ENCODE data around the gene HSPA12A.

HSPA12A gene

GRCh38 chr10:116752563-116752962, 10.2 kb upstream of the HSPA12A start:
- no peaks in the 10 kb centered on the region for H3K36me3 ChIP-seq (ENCODE audit: insufficient read depth, low read depth, low read length)
- H3K27ac ChIP-seq (ENCODE audit: low read length) = no peak overlapping the region
- no peaks in the 10 kb centered on the region for H3K27me3 ChIP-seq (ENCODE audit: insufficient read depth, low read length)
- no peak overlapping the region for H3K4me3 ChIP-seq (ENCODE audit: low read length)
- no peaks in the 10 kb centered on the region for H3K9me3 ChIP-seq (ENCODE audit: insufficient read depth, low read depth, low read length)
- no peak overlapping the region for H3K9ac ChIP-seq (ENCODE audit: low read depth, low read length)
- no peaks in the 10 kb centered on the region for H3K4me1 ChIP-seq (ENCODE audit: insufficient read depth, low read length)

- Histone ChIP-seq H3K27ac (ENCODE audit: low read length) (no peak overlapping the region), H3K4me1 (ENCODE audit: insufficient read depth, low read length) (no peaks in the 10 kb centered on the region), H3K9me3 (ENCODE audit: insufficient read depth, low read depth, low read length) (no peaks in the 10 kb centered on the region), H3K36me3 (ENCODE audit: insufficient read depth, low read depth, low read length) (no peaks in the 10 kb centered on the region), H3K27me3 (ENCODE audit: insufficient read depth, low read length) (peaks cover 28% of the 10 kb centered on the region), H3K9ac (ENCODE audit: low read depth, low read length) (no peak overlapping the region), H3K4me3 (ENCODE audit: low read length) (no peak overlapping the region)
Observed at GRCh38 chr10:116748471-116748870, 6.1 kb upstream of the HSPA12A start.

- H3K9me3 ChIP-seq (ENCODE audit: insufficient read depth, low read depth, low read length) = no peaks in the 10 kb centered on the region
- no peak overlapping the region for H3K27ac ChIP-seq (ENCODE audit: low read length)
- no peaks in the 10 kb centered on the region for H3K36me3 ChIP-seq (ENCODE audit: insufficient read depth, low read depth, low read length)
- peaks cover 33% of the 10 kb centered on the region for H3K27me3 ChIP-seq (ENCODE audit: insufficient read depth, low read length)
- H3K9ac ChIP-seq (ENCODE audit: low read depth, low read length) = no peak overlapping the region
- H3K4me3 ChIP-seq (ENCODE audit: low read length) = no peak overlapping the region
- H3K4me1 ChIP-seq (ENCODE audit: insufficient read depth, low read length) = no peaks in the 10 kb centered on the region
Observed at GRCh38 chr10:116748041-116748440, 5.7 kb upstream of the HSPA12A start.

GRCh38 chr10:116747325-116747724, 5.0 kb upstream of the HSPA12A start:
- H3K36me3 ChIP-seq (ENCODE audit: insufficient read depth, low read depth, low read length) = no peaks in the 10 kb centered on the region
- peaks cover 37% of the 10 kb centered on the region for H3K27me3 ChIP-seq (ENCODE audit: insufficient read depth, low read length)
- H3K9me3 ChIP-seq (ENCODE audit: insufficient read depth, low read depth, low read length) = no peaks in the 10 kb centered on the region
- no peaks in the 10 kb centered on the region for H3K4me1 ChIP-seq (ENCODE audit: insufficient read depth, low read length)
- no peak overlapping the region for H3K27ac ChIP-seq (ENCODE audit: low read length)
- H3K9ac ChIP-seq (ENCODE audit: low read depth, low read length) = no peak overlapping the region
- H3K4me3 ChIP-seq (ENCODE audit: low read length) = no peak overlapping the region

- H3K27me3 ChIP-seq (ENCODE audit: insufficient read depth, low read length) = peaks cover 62% of the 10 kb centered on the region
- H3K4me3 ChIP-seq (ENCODE audit: low read length) = no peak overlapping the region
- no peak overlapping the region for H3K27ac ChIP-seq (ENCODE audit: low read length)
- H3K9me3 ChIP-seq (ENCODE audit: insufficient read depth, low read depth, low read length) = no peaks in the 10 kb centered on the region
- no peaks in the 10 kb centered on the region for H3K4me1 ChIP-seq (ENCODE audit: insufficient read depth, low read length)
- no peaks in the 10 kb centered on the region for H3K36me3 ChIP-seq (ENCODE audit: insufficient read depth, low read depth, low read length)
- H3K9ac ChIP-seq (ENCODE audit: low read depth, low read length) = no peak overlapping the region
Observed at GRCh38 chr10:116744885-116745284, 2.5 kb upstream of the HSPA12A start.

GRCh38 chr10:116744163-116744753, 1.9 kb upstream of the HSPA12A start:
- no peak overlapping the region for H3K9ac ChIP-seq (ENCODE audit: low read depth, low read length)
- no peak overlapping the region for H3K4me3 ChIP-seq (ENCODE audit: low read length)
- H3K27ac ChIP-seq (ENCODE audit: low read length) = no peak overlapping the region
- H3K27me3 ChIP-seq (ENCODE audit: insufficient read depth, low read length) = peaks cover 68% of the 10 kb centered on the region
- H3K4me1 ChIP-seq (ENCODE audit: insufficient read depth, low read length) = no peaks in the 10 kb centered on the region
- H3K36me3 ChIP-seq (ENCODE audit: insufficient read depth, low read depth, low read length) = no peaks in the 10 kb centered on the region
- no peaks in the 10 kb centered on the region for H3K9me3 ChIP-seq (ENCODE audit: insufficient read depth, low read depth, low read length)

- Histone ChIP-seq H3K27me3 (ENCODE audit: insufficient read depth, low read length) (peaks cover 76% of the 10 kb centered on the region), H3K9me3 (ENCODE audit: insufficient read depth, low read depth, low read length) (no peaks in the 10 kb centered on the region), H3K4me3 (ENCODE audit: low read length) (peak overlapping the region; percentile 71), H3K27ac (ENCODE audit: low read length) (no peak overlapping the region), H3K36me3 (ENCODE audit: insufficient read depth, low read depth, low read length) (no peaks in the 10 kb centered on the region), H3K9ac (ENCODE audit: low read depth, low read length) (peak overlapping the region; percentile 65; the same call in 1 of the 2 replicates), H3K4me1 (ENCODE audit: insufficient read depth, low read length) (no peaks in the 10 kb centered on the region)
Observed at GRCh38 chr10:116743266-116744064, 1.1 kb upstream of the HSPA12A start.

GRCh38 chr10:116741391-116742351, 695 bp downstream of the HSPA12A start:
- Histone ChIP-seq H3K4me3 (ENCODE audit: low read length) (peak overlapping the region; percentile 65), H3K27me3 (ENCODE audit: insufficient read depth, low read length) (peaks cover 86% of the 10 kb centered on the region), H3K4me1 (ENCODE audit: insufficient read depth, low read length) (no peaks in the 10 kb centered on the region), H3K9me3 (ENCODE audit: insufficient read depth, low read depth, low read length) (no peaks in the 10 kb centered on the region; the same call in 1 of the 2 replicates), H3K9ac (ENCODE audit: low read depth, low read length) (no peak overlapping the region), H3K36me3 (ENCODE audit: insufficient read depth, low read depth, low read length) (no peaks in the 10 kb centered on the region), H3K27ac (ENCODE audit: low read length) (no peak overlapping the region)

GRCh38 chr10:116740971-116741370, 1.4 kb downstream of the HSPA12A start:
- peak overlapping the region; percentile 65 for H3K4me3 ChIP-seq (ENCODE audit: low read length)
- peaks cover 82% of the 10 kb centered on the region for H3K27me3 ChIP-seq (ENCODE audit: insufficient read depth, low read length)
- H3K36me3 ChIP-seq (ENCODE audit: insufficient read depth, low read depth, low read length) = no peaks in the 10 kb centered on the region
- no peaks in the 10 kb centered on the region for H3K4me1 ChIP-seq (ENCODE audit: insufficient read depth, low read length)
- H3K9ac ChIP-seq (ENCODE audit: low read depth, low read length) = no peak overlapping the region
- H3K9me3 ChIP-seq (ENCODE audit: insufficient read depth, low read depth, low read length) = no peaks in the 10 kb centered on the region; the same call in 1 of the 2 replicates
- no peak overlapping the region for H3K27ac ChIP-seq (ENCODE audit: low read length)

- peaks cover 56% of the 10 kb centered on the region for H3K27me3 ChIP-seq (ENCODE audit: insufficient read depth, low read length)
Observed at GRCh38 chr10:116738339-116738738, 4.0 kb downstream of the HSPA12A start.

GRCh38 chr10:116737627-116738327, 4.6 kb downstream of the HSPA12A start:
- no peak overlapping the region for H3K27ac ChIP-seq (ENCODE audit: low read length)
- no peaks in the 10 kb centered on the region for H3K36me3 ChIP-seq (ENCODE audit: insufficient read depth, low read depth, low read length)
- peaks cover 50% of the 10 kb centered on the region for H3K27me3 ChIP-seq (ENCODE audit: insufficient read depth, low read length)

More at GRCh38 chr10:116738339-116738738, 4.0 kb downstream of the HSPA12A start:
- Histone ChIP-seq H3K4me3 (ENCODE audit: low read length) (no peak overlapping the region), H3K9me3 (ENCODE audit: insufficient read depth, low read depth, low read length) (no peaks in the 10 kb centered on the region; the same call in 1 of the 2 replicates), H3K27ac (ENCODE audit: low read length) (no peak overlapping the region), H3K4me1 (ENCODE audit: insufficient read depth, low read length) (no peaks in the 10 kb centered on the region), H3K36me3 (ENCODE audit: insufficient read depth, low read depth, low read length) (no peaks in the 10 kb centered on the region), H3K9ac (ENCODE audit: low read depth, low read length) (no peak overlapping the region)

More at GRCh38 chr10:116737627-116738327, 4.6 kb downstream of the HSPA12A start:
- no peak overlapping the region for H3K4me3 ChIP-seq (ENCODE audit: low read length)
- no peaks in the 10 kb centered on the region for H3K4me1 ChIP-seq (ENCODE audit: insufficient read depth, low read length)
- no peaks in the 10 kb centered on the region; the same call in 1 of the 2 replicates for H3K9me3 ChIP-seq (ENCODE audit: insufficient read depth, low read depth, low read length)
- no peak overlapping the region for H3K9ac ChIP-seq (ENCODE audit: low read depth, low read length)
